GM12801 (cell line): ENCODE results near the gene SLC23A3.

Experiments
- CTCF ChIP-seq: IDR thresholded peaks from one replicate; pipeline ENCODE4 v1.5.1; 2011; ENCODE audit warnings: control low read depth; ENCODE audit not compliant: insufficient read length; ENCODE audit errors: extremely low read depth

The SLC23A3 gene

GRCh38 chr2:219207884-219208740 is 38.3 kb upstream of the SLC23A3 start:
- TF ChIP-seq CTCF, result no peak

DNA sequence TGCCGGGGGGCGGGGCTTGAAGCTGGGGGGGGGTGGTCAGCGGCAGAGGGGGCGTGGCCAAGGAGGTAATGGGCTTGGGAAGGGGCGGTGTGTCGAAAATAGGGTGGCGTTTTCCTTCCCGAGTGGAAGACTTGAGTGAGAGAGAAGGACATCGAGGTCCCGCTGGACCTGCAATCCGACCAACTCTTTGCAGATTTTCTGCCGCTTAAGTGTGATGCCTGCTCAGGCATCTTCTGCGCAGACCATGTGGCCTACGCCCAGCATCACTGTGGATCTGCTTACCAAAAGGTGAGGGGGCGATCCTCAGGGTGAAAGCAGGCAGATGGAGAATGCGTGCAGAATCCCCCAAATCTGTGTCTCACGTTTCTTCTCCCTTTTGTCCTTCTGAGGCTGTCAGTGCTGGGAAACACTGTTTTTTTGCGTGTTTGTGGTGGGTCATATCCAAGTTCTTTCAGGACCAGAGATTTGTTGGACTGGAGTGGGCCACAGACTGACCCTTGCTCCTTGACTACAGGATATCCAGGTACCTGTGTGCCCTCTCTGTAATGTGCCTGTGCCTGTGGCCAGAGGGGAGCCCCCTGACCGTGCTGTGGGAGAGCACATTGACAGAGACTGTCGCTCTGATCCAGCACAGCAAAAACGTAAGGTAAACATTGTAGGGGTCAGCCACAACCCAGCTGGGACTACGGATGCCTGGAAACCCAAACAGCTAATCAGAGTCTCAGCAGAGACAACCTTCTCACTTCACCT is 37.5 kb upstream of the SLC23A3 start:
- TF ChIP-seq CTCF, result no peak

DNA sequence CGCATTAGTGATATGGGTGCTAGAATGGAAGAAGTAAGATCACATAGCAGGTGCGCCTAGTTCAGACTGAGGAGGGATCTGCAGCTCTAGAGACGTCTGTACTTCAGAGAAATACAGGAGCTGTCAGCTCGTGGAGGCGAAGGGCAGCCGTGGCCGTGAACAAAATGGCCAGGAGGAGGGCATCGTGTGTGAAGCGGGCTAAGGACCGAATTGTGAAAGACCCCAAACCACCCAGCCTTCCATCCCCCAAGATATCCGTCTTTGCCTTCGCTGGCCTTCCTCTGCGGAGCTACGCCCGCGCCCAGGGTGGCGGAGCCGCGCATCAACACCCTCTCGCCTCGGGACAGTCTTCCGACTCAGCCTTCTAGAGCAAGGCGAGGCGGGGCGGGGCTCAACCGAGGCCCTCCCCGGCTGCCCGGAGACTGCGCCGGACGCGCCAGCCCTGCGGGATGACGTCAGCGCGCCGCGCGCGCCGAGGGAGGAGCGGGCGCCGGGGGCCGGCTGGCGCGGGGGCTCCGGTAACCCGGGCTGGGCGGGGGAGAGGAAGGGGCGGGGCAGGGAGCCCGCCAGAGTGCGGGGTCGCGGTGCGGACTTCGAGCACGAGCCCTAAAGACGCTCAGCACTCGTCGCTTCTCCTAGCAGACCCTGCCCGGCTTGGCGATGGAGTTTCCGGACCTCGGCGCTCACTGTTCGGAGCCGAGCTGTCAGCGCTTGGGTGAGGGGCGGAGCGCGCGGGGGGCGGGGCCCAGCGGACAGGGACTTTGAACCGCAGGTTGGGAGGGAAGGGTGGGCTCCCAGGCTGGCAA is 36.7 kb upstream of the SLC23A3 start, which contains the start of gene ZFAND2B:
ZFAND2B (plus strand) TSS at position 455 of the 806 bp plus-strand sequence; CDS start at position 661, 206 bp downstream.
- no peak for TF ChIP-seq CTCF

DNA sequence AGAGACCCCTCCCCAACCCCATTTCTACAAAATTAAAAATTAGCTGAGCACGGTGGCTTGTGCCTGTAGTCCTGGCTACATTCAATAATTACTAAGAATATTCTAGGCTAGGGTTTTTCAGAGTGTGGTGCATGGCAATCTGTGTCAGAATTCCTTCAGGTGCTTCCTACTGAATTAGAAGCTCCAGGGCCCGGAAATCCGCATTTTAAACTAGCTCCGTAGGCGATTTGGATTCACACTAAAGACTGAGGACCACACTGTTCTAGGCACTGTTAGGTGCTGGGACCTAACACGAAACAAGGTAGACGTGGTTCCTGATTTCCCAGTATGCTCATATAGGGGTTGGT is 36.1 kb upstream of the SLC23A3 start:
- TF ChIP-seq CTCF, result no peak

DNA sequence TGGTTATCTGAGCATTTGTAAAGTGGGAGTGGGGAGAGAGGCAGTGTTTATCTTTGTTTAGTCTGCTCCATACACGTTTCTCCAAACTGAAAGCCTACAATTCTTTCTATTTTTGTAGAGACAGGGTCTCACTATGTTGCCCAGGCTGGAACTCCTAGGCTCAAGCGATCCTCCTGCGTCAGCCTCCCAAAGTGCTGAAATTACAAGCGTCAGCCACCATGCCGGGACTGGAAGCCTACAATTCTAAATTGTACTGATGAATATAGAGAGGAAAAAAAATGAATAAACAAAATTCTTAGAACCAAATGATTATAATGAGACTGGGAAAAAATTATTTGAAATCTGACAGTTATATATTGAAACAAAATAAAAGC is 35.3 kb upstream of the SLC23A3 start:
- TF ChIP-seq CTCF, result no peak

GRCh38 chr2:219204425-219205164 is 34.8 kb upstream of the SLC23A3 start:
- TF ChIP-seq CTCF, result no peak
